Mesenchymal stem cell (in vitro differentiated cells and primary cell): ENCODE data around the gene CD6.

Experiments
- DNase-seq: peaks from one replicate; pipeline ENCODE4 v3.0.0-alpha.2; 2013
- H2AFZ ChIP-seq: one replicate; pipeline ENCODE4 v1.6.1; 2013; ENCODE audit warnings: low read depth, mild to moderate bottlenecking, control low read depth, inconsistent platforms, low read length, moderate library complexity
- H2AK5ac ChIP-seq: 2 replicates; pipeline ENCODE4 v1.6.1; 2013; ENCODE audit warnings: low read length, moderate library complexity, mild to moderate bottlenecking, inconsistent platforms; ENCODE audit not compliant: severe bottlenecking
- H2BK120ac ChIP-seq: one replicate; pipeline ENCODE4 v1.6.1; 2013; ENCODE audit warnings: low read depth, mild to moderate bottlenecking, inconsistent platforms, low read length, moderate library complexity
- H2BK12ac ChIP-seq, 2 experiments: one replicate each; pipeline ENCODE4 v1.6.1; 2013; ENCODE audit warnings: inconsistent platforms in 2 of 2, low read length in 2 of 2, mild to moderate bottlenecking in 2 of 2, moderate library complexity in 2 of 2, control low read depth in 1 of 2
- H2BK15ac ChIP-seq: one replicate; pipeline ENCODE4 v1.6.1; 2013; ENCODE audit warnings: mild to moderate bottlenecking, low read depth, inconsistent platforms; ENCODE audit not compliant: poor library complexity, severe bottlenecking
- H2BK5ac ChIP-seq: 2 replicates; pipeline ENCODE4 v1.6.1; 2013; ENCODE audit warnings: low read depth, mild to moderate bottlenecking, low read length, control low read depth, inconsistent platforms; ENCODE audit not compliant: poor library complexity, severe bottlenecking
- H3K14ac ChIP-seq, 2 experiments: one replicate each; pipeline ENCODE4 v1.6.1; 2013; ENCODE audit warnings: inconsistent platforms in 2 of 2, low read length in 2 of 2, control low read depth in 1 of 2, mild to moderate bottlenecking in 1 of 2, moderate library complexity in 1 of 2
- H3K18ac ChIP-seq, 2 experiments: one replicate each; pipeline ENCODE4 v1.6.1; 2013; ENCODE audit warnings: inconsistent platforms in 2 of 2, low read length in 2 of 2, control low read depth in 1 of 2, low read depth in 1 of 2, mild to moderate bottlenecking in 1 of 2
- H3K23ac ChIP-seq, 2 experiments: one replicate each; pipeline ENCODE4 v1.6.1; 2013; ENCODE audit warnings: inconsistent platforms in 2 of 2, low read length in 2 of 2, mild to moderate bottlenecking in 2 of 2, moderate library complexity in 2 of 2, control low read depth in 1 of 2
- H3K27ac ChIP-seq: 2 replicates; pipeline ENCODE4 v1.5.1; 2013; ENCODE audit warnings: mild to moderate bottlenecking, moderate library complexity, low read length, control low read depth, inconsistent platforms; ENCODE audit not compliant: poor library complexity, severe bottlenecking
- H3K27me3 ChIP-seq, 2 experiments: 2 replicates each; pipeline versions ENCODE4 v1.6.1 to v1.7.0; 2013; ENCODE audit warnings: low read length in 2 of 2, mild to moderate bottlenecking in 2 of 2, moderate library complexity in 2 of 2, control low read depth in 1 of 2, inconsistent platforms in 1 of 2; ENCODE audit not compliant: control insufficient read depth in 1 of 2, insufficient read depth in 1 of 2
- H3K36me3 ChIP-seq, 2 experiments: 2 replicates each; pipeline versions ENCODE4 v1.6.1 to v1.7.0; 2013; ENCODE audit warnings: low read length in 2 of 2, control low read depth in 1 of 2, inconsistent platforms in 1 of 2, low read depth in 1 of 2, mild to moderate bottlenecking in 1 of 2; ENCODE audit not compliant: insufficient read depth in 2 of 2, control insufficient read depth in 1 of 2
- H3K4ac ChIP-seq, 2 experiments: one replicate each; pipeline ENCODE4 v1.6.1; 2013; ENCODE audit warnings: inconsistent platforms in 2 of 2, low read length in 2 of 2, mild to moderate bottlenecking in 2 of 2, moderate library complexity in 2 of 2, control low read depth in 1 of 2, low read depth in 1 of 2
- H3K4me1 ChIP-seq: 2 replicates; pipeline ENCODE4 v1.6.1; 2013; ENCODE audit warnings: low read depth, low read length, control low read depth; ENCODE audit not compliant: control insufficient read depth, insufficient read depth
- H3K4me2 ChIP-seq: 2 replicates; pipeline ENCODE4 v1.6.1; 2013; ENCODE audit warnings: low read length, mild to moderate bottlenecking, inconsistent platforms; ENCODE audit not compliant: poor library complexity, severe bottlenecking
- H3K4me3 ChIP-seq, 2 experiments: 2 replicates each; pipeline versions ENCODE4 v1.5.1 to v1.7.0; 2013; ENCODE audit warnings: low read length in 2 of 2, mild to moderate bottlenecking in 2 of 2, control low read depth in 1 of 2, low read depth in 1 of 2; ENCODE audit not compliant: insufficient read depth in 1 of 2
- H3K79me1 ChIP-seq: replicated peaks from 2 replicates; pipeline ENCODE4 v1.6.1; 2013; ENCODE audit warnings: mild to moderate bottlenecking, control low read depth, low read length, inconsistent platforms; ENCODE audit not compliant: poor library complexity, severe bottlenecking
- H3K9ac ChIP-seq: 2 replicates; pipeline ENCODE4 v1.7.0; 2013; ENCODE audit warnings: mild to moderate bottlenecking, low read length, moderate library complexity
- H3K9me3 ChIP-seq: 2 replicates; pipeline ENCODE4 v1.7.0; 2013; ENCODE audit warnings: mild to moderate bottlenecking, low read length; ENCODE audit not compliant: control insufficient read depth
- H4K8ac ChIP-seq: one replicate; pipeline ENCODE4 v1.6.1; 2013; ENCODE audit warnings: inconsistent platforms, mild to moderate bottlenecking, low read length, moderate library complexity
- H4K91ac ChIP-seq: one replicate; pipeline ENCODE4 v1.6.1; 2013; ENCODE audit warnings: mild to moderate bottlenecking, low read length, inconsistent platforms
- WGBS: methylation state at CpG from one replicate; pipeline ENCODE4 v1.1.7; 2013; ENCODE audit warnings: mixed read lengths; 5-methylcytosine and 5-hydroxymethylcytosine counted together

CD6 gene

DNA sequence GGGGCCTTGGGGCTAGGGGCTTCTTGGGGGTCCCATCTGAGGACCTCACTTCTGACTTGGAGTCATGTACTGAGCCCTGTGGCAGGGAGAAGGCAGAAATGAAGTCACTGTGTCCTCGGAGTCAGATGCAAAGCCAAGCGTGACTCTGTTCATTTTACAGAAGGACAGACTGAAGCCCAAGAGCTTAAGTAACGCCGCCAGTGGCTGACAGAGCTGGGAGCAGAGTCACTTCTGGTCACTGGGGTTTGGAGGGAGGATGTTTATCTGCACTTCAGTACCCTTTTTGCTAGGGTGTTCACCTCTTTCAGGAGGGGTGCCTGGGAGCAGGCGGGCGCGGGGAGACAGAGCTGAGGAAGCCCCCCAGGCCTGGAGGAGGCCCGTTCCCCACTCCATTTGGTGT, 10.7 kb downstream of the CD6 start:
- Histone ChIP-seq H3K9me3 (no peaks in the 10 kb centered on the region), H3K4me3 (no peak overlapping the region), H4K91ac (no peak overlapping the region), H2BK15ac (no peak overlapping the region), H4K8ac (no peak overlapping the region), H2BK120ac (no peak overlapping the region), H3K36me3 (no peaks in the 10 kb centered on the region), H3K14ac (no peak overlapping the region), H3K27ac (no peak overlapping the region), H3K4me1 (peaks cover 2% of the 10 kb centered on the region), H3K23ac (no peak overlapping the region), H3K4me2 (no peak overlapping the region), H3K18ac (no peak overlapping the region), H2BK12ac (no peak overlapping the region), H3K79me1 (no peaks in the 10 kb centered on the region), H3K4ac (no peak overlapping the region), H3K27me3 (peaks cover 16 to 42% of the 10 kb centered on the region in 2 experiments), H2AFZ (no peak overlapping the region), H2BK5ac (no peak overlapping the region), H3K9ac (no peak overlapping the region), H2AK5ac (no peak overlapping the region)
- no peak for DNase-seq
- 93% methylated on average over 8 of the region's 8 CpGs for WGBS

DNA sequence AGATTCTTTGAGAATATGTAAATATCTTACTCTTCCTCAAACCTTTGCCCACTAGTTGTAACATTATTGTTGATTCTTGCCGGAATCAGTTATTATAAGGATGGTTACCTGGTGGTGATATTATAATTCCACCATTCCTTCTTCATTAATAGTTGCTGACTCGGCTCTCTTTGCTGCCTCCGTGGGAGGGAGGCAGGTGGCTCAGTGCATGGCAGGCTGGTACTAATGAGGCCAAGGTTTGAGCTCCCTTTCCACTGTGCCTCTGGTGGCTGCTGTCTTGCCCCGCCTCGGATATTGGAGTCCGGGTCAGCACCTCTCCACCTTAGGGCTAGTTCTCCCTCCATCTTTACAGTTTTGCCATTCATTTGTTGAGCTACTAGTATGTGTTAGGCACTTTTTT, 12.7 kb downstream of the CD6 start:
- H3K9ac ChIP-seq: no peak overlapping the region
- H3K27ac ChIP-seq: no peak overlapping the region
- H4K8ac ChIP-seq: no peak overlapping the region
- H3K4me3 ChIP-seq: no peak overlapping the region
- no peaks in the 10 kb centered on the region for H3K9me3 ChIP-seq
- peaks cover 2% of the 10 kb centered on the region for H3K4me1 ChIP-seq
- WGBS: 47% methylated on average over 5 of the region's 6 CpGs
- no peak overlapping the region for H2BK12ac ChIP-seq
- no peak overlapping the region for H3K23ac ChIP-seq
- no peak overlapping the region for H2BK120ac ChIP-seq
- peaks cover 14 to 50% of the 10 kb centered on the region in 2 experiments for H3K27me3 ChIP-seq
- no peak overlapping the region for H3K4ac ChIP-seq
- H4K91ac ChIP-seq: no peak overlapping the region
- no peak overlapping the region for H3K4me2 ChIP-seq
- no peak overlapping the region for H2AK5ac ChIP-seq
- no peak overlapping the region for H3K18ac ChIP-seq
- no peak overlapping the region for H3K14ac ChIP-seq
- no peak overlapping the region for H2BK15ac ChIP-seq
- DNase-seq: no peak
- H3K36me3 ChIP-seq: no peaks in the 10 kb centered on the region
- H3K79me1 ChIP-seq: no peaks in the 10 kb centered on the region
- H2BK5ac ChIP-seq: no peak overlapping the region
- no peak overlapping the region for H2AFZ ChIP-seq

DNA sequence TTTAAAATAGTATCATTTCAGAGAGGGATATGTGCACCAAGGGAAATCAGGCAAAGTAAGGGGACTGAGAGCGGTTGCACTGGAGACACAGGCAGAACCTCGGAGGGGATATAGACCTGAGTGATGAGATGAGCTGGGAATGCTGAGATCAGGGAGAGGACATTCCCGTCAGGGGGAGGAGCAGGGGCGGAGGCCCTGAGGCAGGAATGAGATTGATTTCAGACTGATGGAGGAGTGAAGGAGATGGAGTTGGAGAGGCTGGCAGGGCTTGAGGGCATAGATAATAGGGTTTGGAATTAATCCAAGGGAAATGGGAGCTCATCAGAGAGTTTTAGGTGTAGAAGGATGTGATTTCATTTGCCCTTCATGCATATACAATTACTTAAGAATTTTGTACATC, 13.2 kb downstream of the CD6 start:
- Histone ChIP-seq H2BK12ac (no peak overlapping the region), H2BK15ac (no peak overlapping the region), H2BK120ac (no peak overlapping the region), H2AFZ (no peak overlapping the region), H3K27ac (no peak overlapping the region), H3K18ac (no peak overlapping the region), H3K4me3 (no peak overlapping the region), H2AK5ac (no peak overlapping the region), H3K4ac (no peak overlapping the region), H3K4me2 (no peak overlapping the region), H4K91ac (no peak overlapping the region), H3K79me1 (no peaks in the 10 kb centered on the region), H3K36me3 (no peaks in the 10 kb centered on the region), H3K4me1 (peaks cover 2% of the 10 kb centered on the region), H3K9me3 (no peaks in the 10 kb centered on the region), H3K9ac (no peak overlapping the region), H4K8ac (no peak overlapping the region), H2BK5ac (no peak overlapping the region), H3K14ac (no peak overlapping the region), H3K23ac (no peak overlapping the region), H3K27me3 (peaks cover 19 to 52% of the 10 kb centered on the region in 2 experiments)
- WGBS: 47% methylated on average over 4 of the region's 4 CpGs
- DNase-seq: no peak

DNA sequence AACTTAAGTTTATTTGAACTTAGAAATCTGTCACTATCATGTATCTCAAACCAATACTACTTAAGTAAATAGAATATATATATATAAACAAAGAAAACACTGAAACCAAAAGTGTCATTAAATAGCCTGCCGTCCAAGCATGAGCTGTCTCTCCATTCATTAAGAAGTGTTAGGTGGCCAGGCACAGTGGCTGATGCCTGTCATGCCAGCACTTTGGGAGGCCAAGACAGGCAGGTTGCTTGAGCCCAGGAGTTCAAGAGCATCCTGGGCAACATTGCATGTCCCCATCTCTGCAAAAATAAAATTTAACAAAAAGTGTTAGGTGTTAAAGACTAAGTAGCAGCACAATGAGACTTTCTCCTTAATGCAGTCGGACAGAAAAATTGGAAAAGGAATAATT, 14.0 kb downstream of the CD6 start:
- H3K14ac ChIP-seq: no peak overlapping the region
- H2BK120ac ChIP-seq: no peak overlapping the region
- no peak overlapping the region for H2BK5ac ChIP-seq
- H3K4me3 ChIP-seq: no peak overlapping the region
- H3K79me1 ChIP-seq: no peaks in the 10 kb centered on the region
- no peak overlapping the region for H2AK5ac ChIP-seq
- no peak overlapping the region for H2BK15ac ChIP-seq
- H4K8ac ChIP-seq: no peak overlapping the region
- H3K23ac ChIP-seq: no peak overlapping the region
- H2BK12ac ChIP-seq: no peak overlapping the region
- no peak overlapping the region for H3K9ac ChIP-seq
- H3K9me3 ChIP-seq: no peaks in the 10 kb centered on the region
- peaks cover 2% of the 10 kb centered on the region for H3K4me1 ChIP-seq
- no peak overlapping the region for H3K18ac ChIP-seq
- H3K4ac ChIP-seq: no peak overlapping the region
- no peak overlapping the region for H3K4me2 ChIP-seq
- H3K36me3 ChIP-seq: no peaks in the 10 kb centered on the region
- 100% methylated on average over 1 of the region's 2 CpGs for WGBS
- no peak overlapping the region for H4K91ac ChIP-seq
- peaks cover 16 to 52% of the 10 kb centered on the region in 2 experiments for H3K27me3 ChIP-seq
- H2AFZ ChIP-seq: no peak overlapping the region
- no peak overlapping the region for H3K27ac ChIP-seq
- no peak for DNase-seq
